HG02938 (cell line): ENCODE results near the gene FXYD2.

Experiments used
- ATAC-seq: cut with Tn5 transposase; IDR thresholded peaks from one replicate; pipeline ENCODE4 v1.9.1; 2021; ENCODE audit warnings: mild to moderate bottlenecking, moderate library complexity; ENCODE audit not compliant: unreplicated experiment

FXYD2 gene

GRCh38 chr11:117805045-117805444, 19.5 kb downstream of the FXYD2 start:
- ATAC-seq, result no peak

- no peak for ATAC-seq
Observed at GRCh38 chr11:117803896-117804295, 20.6 kb downstream of the FXYD2 start.

GRCh38 chr11:117799634-117800033, 24.9 kb downstream of the FXYD2 start:
- ATAC-seq, result no peak

- no peak for ATAC-seq
Observed at GRCh38 chr11:117796872-117797529, 27.5 kb downstream of the FXYD2 start, which contains the start of gene DSCAML1. DSCAML1 (minus strand) TSS chr11:117797216; CDS start chr11:117797079, 137 bp downstream.

- no peak for ATAC-seq
Observed at GRCh38 chr11:117796456-117796871, 28.1 kb downstream of the FXYD2 start.

- no peak for ATAC-seq
Observed at GRCh38 chr11:117795638-117796455, 28.7 kb downstream of the FXYD2 start.

GRCh38 chr11:117794772-117795629, 29.5 kb downstream of the FXYD2 start:
- no peak for ATAC-seq

GRCh38 chr11:117794135-117794534, 30.4 kb downstream of the FXYD2 start:
- ATAC-seq, result no peak

GRCh38 chr11:117793583-117793982, 31.0 kb downstream of the FXYD2 start:
- no peak for ATAC-seq

- ATAC-seq, result no peak
Observed at GRCh38 chr11:117792992-117793391, 31.6 kb downstream of the FXYD2 start.

- ATAC-seq, result no peak
Observed at GRCh38 chr11:117792241-117792640, 32.3 kb downstream of the FXYD2 start.

GRCh38 chr11:117790279-117790678, 34.3 kb downstream of the FXYD2 start:
- ATAC-seq, result no peak

- no peak for ATAC-seq
Observed at GRCh38 chr11:117789241-117789640, 35.3 kb downstream of the FXYD2 start.

GRCh38 chr11:117786135-117786870, 38.2 kb downstream of the FXYD2 start:
- ATAC-seq, result no peak

GRCh38 chr11:117782101-117782500, 42.4 kb downstream of the FXYD2 start:
- no peak for ATAC-seq

GRCh38 chr11:117781627-117782026, 42.9 kb downstream of the FXYD2 start:
- no peak for ATAC-seq

GRCh38 chr11:117780456-117780855, 44.1 kb downstream of the FXYD2 start:
- ATAC-seq, result no peak

- ATAC-seq, result no peak
Observed at GRCh38 chr11:117774553-117774952, 50.0 kb downstream of the FXYD2 start.

GRCh38 chr11:117772360-117772759, 52.2 kb downstream of the FXYD2 start:
- no peak for ATAC-seq

GRCh38 chr11:117771841-117772240, 52.7 kb downstream of the FXYD2 start:
- ATAC-seq, result no peak

GRCh38 chr11:117771197-117771596, 53.3 kb downstream of the FXYD2 start:
- no peak for ATAC-seq
